Endothelial cell of umbilical vein (primary cell): ENCODE measurements around the gene PIK3C3. TPM values are rescaled to one million over a fixed set of nuclear protein-coding genes. Genes with fewer than 3 reads are reported as not detected.

Experiments used
- BruUV-seq: library from RNA; stranded (reverse); fragments of 400-500 nt; replicated peaks from 2 replicates; lab custom pipeline; 2021; lab: Mats Ljungman, UMichigan
- CTCF ChIA-PET: fragments of 300-600, 350-600 bp; sonication (Branson Sonifier 250); formaldehyde crosslinking; loops from one replicate; lab custom pipeline; 2021; ENCODE audit warnings: antibody characterized with exemption, inconsistent platforms; lab: Charles Lee
- POLR2A ChIA-PET: fragments of 300-600, 350-600 bp; sonication (Branson Sonifier 250); formaldehyde crosslinking; loops from one replicate; lab custom pipeline; 2021; ENCODE audit warnings: antibody characterized with exemption, inconsistent platforms; lab: Charles Lee
- DNase-seq: peaks from one replicate; pipeline ENCODE4 v3.0.0-alpha.2; 2011; ENCODE audit warnings: low read depth, low spot score
- FAIRE-seq: peaks from 2 replicates; lab custom pipeline; 2011; peaks lifted over from hg19 to GRCh38; lab: Jason Lieb, UNC
- H2AFZ ChIP-seq: 2 replicates; pipeline ENCODE4 v1.6.0; 2012; ENCODE audit warnings: low read depth, low read length, control low read depth, inconsistent platforms
- H3K27ac ChIP-seq: 2 replicates; pipeline ENCODE4 v1.5.1; 2011; ENCODE audit warnings: low read depth, mild to moderate bottlenecking, control low read depth, low read length, moderate library complexity; ENCODE audit not compliant: insufficient read depth
- H3K27me3 ChIP-seq, 2 experiments: 2 replicates each; pipeline versions ENCODE4 v1.6.0 to v1.6.1; 2011; ENCODE audit warnings: low read length in 2 of 2, mixed read lengths in 1 of 2; ENCODE audit not compliant: control insufficient read depth in 2 of 2, insufficient read depth in 2 of 2
- H3K36me3 ChIP-seq, 2 experiments: 2 replicates in 1 of 2; 3 replicates in 1 of 2; pipeline ENCODE4 v1.5.1; 2011; ENCODE audit warnings: low read length in 2 of 2, mild to moderate bottlenecking in 1 of 2, moderate library complexity in 1 of 2; ENCODE audit not compliant: control insufficient read depth in 2 of 2, insufficient read depth in 2 of 2; ENCODE audit errors: extremely low read depth in 1 of 2
- H3K4me1 ChIP-seq: 3 replicates; pipeline ENCODE4 v1.5.1; 2011; ENCODE audit warnings: mild to moderate bottlenecking, low read length; ENCODE audit not compliant: control insufficient read depth, insufficient read depth; ENCODE audit errors: extremely low read depth
- H3K4me2 ChIP-seq: 2 replicates; pipeline ENCODE4 v1.6.1; 2011; ENCODE audit warnings: low read length, control low read depth, mixed read lengths; ENCODE audit not compliant: insufficient read depth
- H3K4me3 ChIP-seq, 3 experiments: fragments of 200-600 bp in 1 of 3; sonication (generic), shearing (Covaris generic) in 1 of 3; replicated peaks in 1 of 3; 2 replicates each; pipeline ENCODE4 v1.5.1; 2011 to 2016; ENCODE audit warnings: control low read depth in 3 of 3, low read length in 3 of 3, mild to moderate bottlenecking in 2 of 3, inconsistent platforms in 1 of 3, low read depth in 1 of 3, moderate library complexity in 1 of 3; ENCODE audit not compliant: insufficient read depth in 1 of 3
- H3K79me2 ChIP-seq: 2 replicates; pipeline ENCODE4 v1.6.0; 2012; ENCODE audit warnings: low read length, inconsistent platforms; ENCODE audit not compliant: control insufficient read depth, insufficient read depth
- H3K9ac ChIP-seq: replicated peaks from 2 replicates; pipeline ENCODE3; 2011; ENCODE audit warnings: low read length, control low read depth; ENCODE audit not compliant: insufficient read depth; ENCODE audit errors: extremely low read depth
- H3K9me1 ChIP-seq: replicated peaks from 3 replicates; pipeline ENCODE4 v1.6.0; 2011; ENCODE audit warnings: mild to moderate bottlenecking, low read length; ENCODE audit not compliant: control insufficient read depth, insufficient read depth; ENCODE audit errors: extremely low read depth
- H3K9me3 ChIP-seq: replicated peaks from 2 replicates; pipeline ENCODE4 v1.5.1; 2012; ENCODE audit warnings: low read length, inconsistent platforms; ENCODE audit not compliant: control insufficient read depth, insufficient read depth
- H4K20me1 ChIP-seq: replicated peaks from 2 replicates; pipeline ENCODE3; 2011; ENCODE audit warnings: mild to moderate bottlenecking, low read length; ENCODE audit not compliant: control insufficient read depth, insufficient read depth; ENCODE audit errors: extremely low read depth
- CTCF ChIP-seq, 2 donors: IDR thresholded peaks; 1 replicate in 1 of 2; 2 replicates in 1 of 2; pipeline ENCODE4 v1.5.1; 2011; ENCODE audit warnings: low read length in 2 of 2, mild to moderate bottlenecking in 2 of 2, moderate library complexity in 2 of 2, control low read depth in 1 of 2, inconsistent platforms in 1 of 2, low read depth in 1 of 2; ENCODE audit not compliant: insufficient read depth in 1 of 2; ENCODE audit errors: extremely low read depth in 1 of 2
- EZH2 ChIP-seq: IDR thresholded peaks from 2 replicates; pipeline ENCODE4 v1.6.1; 2012; ENCODE audit warnings: borderline replicate concordance, low read depth, mild to moderate bottlenecking, moderate library complexity, low read length, inconsistent platforms; ENCODE audit not compliant: severe bottlenecking
- GATA2 ChIP-seq: IDR thresholded peaks from 2 replicates; pipeline ENCODE4 v1.7.0; 2011; ENCODE audit warnings: low read depth, mild to moderate bottlenecking, moderate library complexity, mixed read lengths, low read length; ENCODE audit not compliant: insufficient read length, insufficient read depth
- MAX ChIP-seq: IDR thresholded peaks from 2 replicates; pipeline ENCODE4 v1.6.1; 2011; ENCODE audit not compliant: insufficient read depth, insufficient read length
- dilution Hi-C: fragments of 300-500 bp; cut with MboI; formaldehyde crosslinking; loops from one replicate; pipeline ENCODE4 v1.15.0; 2019; ENCODE audit warnings: low sequenced_read_pairs; ENCODE audit not compliant: extremely low pct_ligation_motif_present
- intact Hi-C: fragments of 100-400 bp; cut with micrococcal nuclease; formaldehyde crosslinking; loops from one replicate; pipeline ENCODE4 v1.10.0; 2022
- polyA plus RNA-seq, 4 experiments: library from polyadenylated mRNA; depleted of rRNA in 3 of 4; stranded (reverse) in 3 of 4; unstranded in 1 of 4; fragments of >200 nt; gene quantifications; 2 replicates each; pipeline versions ENCODE4 v1.2.1 to v1.2.3, GENCODE V29; 2011 to 2012; ENCODE audit warnings: missing spikeins in 1 of 4
- total RNA-seq: library from RNA; stranded (reverse); gene quantifications from 2 replicates; pipeline ENCODE4 v1.2.3, GENCODE V29; 2021

Gene PIK3C3
- total and polyA plus RNA-seq, 2 donors (not counting 3 experiments of a cell fraction or from before 2014, with no cell fraction given) = 19.5 to 47.3 TPM

GRCh38 chr18:41965634-41966255, 10.7 kb downstream of the PIK3C3 start:
- peaks cover 25% of the 10 kb centered on the region for H3K79me2 ChIP-seq
- intact Hi-C loops (no loop called here), dilution Hi-C loops (no loop called here)
- H3K9me1 ChIP-seq = peaks cover 3% of the 10 kb centered on the region
- no peak overlapping the region for H3K27ac ChIP-seq
- TF ChIP-seq MAX (no peak), EZH2 (no peak), CTCF (IDR thresholded peaks at IDR 0.05; ENCODE audit: extremely low read depth in 1 of 2, insufficient read depth in 1 of 2, low read depth in 1 of 2, low read length in 2 of 2) (no peak), GATA2 (no peak)
- POLR2A ChIA-PET = interaction anchor here (0.7 kb wide), 1 partner anchor 30 kb away, joined by 7 read pairs; no protein-coding TSS in a partner anchor
- FAIRE-seq (no peak), DNase-seq (no peak)
- peaks cover 8 to 9% of the 10 kb centered on the region in 2 experiments for H3K36me3 ChIP-seq
- H4K20me1 ChIP-seq = no peaks in the 10 kb centered on the region
- BruUV-seq = no TSS peak
- H3K27me3 ChIP-seq = no peaks in the 10 kb centered on the region
- H3K4me1 ChIP-seq = no peaks in the 10 kb centered on the region
- H2AFZ ChIP-seq = no peak overlapping the region
- no peak overlapping the region for H3K4me3 ChIP-seq
- H3K9ac ChIP-seq = no peak overlapping the region
- H3K4me2 ChIP-seq = no peak overlapping the region
- H3K9me3 ChIP-seq = no peaks in the 10 kb centered on the region
- CTCF ChIA-PET = interaction anchor here (1.1 to 1.8 kb wide), 3 partner anchors 15 to 88 kb away, joined by 3 to 9 read pairs (median 3); no protein-coding TSS in a partner anchor
